WERI-Rb-1 (cell line): ENCODE measurements around the gene ACSF3.
A peak's percentile ranks its signal among the peaks of the same experiment; 100 is the strongest.
"Not testable (repeated sequence)": the region's sequence is repeated elsewhere in the genome, so short reads cannot be mapped to it uniquely, and the experiment has no call there.

Experiments
- DNase-seq: peaks from one replicate; pipeline ENCODE4 v3.0.0-alpha.2; 2020
- H3K27ac ChIP-seq: fragments of 250-450 bp; sonication (Bioruptor Pico); 2 replicates; pipeline ENCODE4 v1.5.1; 2020; ENCODE audit warnings: mild to moderate bottlenecking, moderate library complexity
- H3K27me3 ChIP-seq: fragments of 250-450 bp; sonication (Bioruptor Pico); 2 replicates; pipeline ENCODE4 v1.5.1; 2021; ENCODE audit warnings: mild to moderate bottlenecking, low read depth, moderate library complexity; ENCODE audit not compliant: insufficient read depth, severe bottlenecking
- H3K36me3 ChIP-seq: fragments of 250-450 bp; sonication (Bioruptor Pico); 2 replicates; pipeline ENCODE4 v1.5.1; 2020; ENCODE audit warnings: mild to moderate bottlenecking, moderate library complexity
- H3K4me3 ChIP-seq: 2 replicates; pipeline ENCODE4 v1.5.1; 2011; ENCODE audit warnings: low read depth, mild to moderate bottlenecking, control low read depth, low read length
- H3K9me3 ChIP-seq: fragments of 250-450 bp; sonication (Bioruptor Pico); 2 replicates; pipeline ENCODE4 v1.5.1; 2021; ENCODE audit warnings: mild to moderate bottlenecking, moderate library complexity; ENCODE audit not compliant: severe bottlenecking
- TF ChIP-seq, protein P1 (sequence below): IDR thresholded peaks from 2 replicates; pipeline ENCODE4 v1.5.1; 2011; ENCODE audit warnings: low read depth, mild to moderate bottlenecking, control low read depth, inconsistent platforms, low read length

ACSF3 gene

DNA sequence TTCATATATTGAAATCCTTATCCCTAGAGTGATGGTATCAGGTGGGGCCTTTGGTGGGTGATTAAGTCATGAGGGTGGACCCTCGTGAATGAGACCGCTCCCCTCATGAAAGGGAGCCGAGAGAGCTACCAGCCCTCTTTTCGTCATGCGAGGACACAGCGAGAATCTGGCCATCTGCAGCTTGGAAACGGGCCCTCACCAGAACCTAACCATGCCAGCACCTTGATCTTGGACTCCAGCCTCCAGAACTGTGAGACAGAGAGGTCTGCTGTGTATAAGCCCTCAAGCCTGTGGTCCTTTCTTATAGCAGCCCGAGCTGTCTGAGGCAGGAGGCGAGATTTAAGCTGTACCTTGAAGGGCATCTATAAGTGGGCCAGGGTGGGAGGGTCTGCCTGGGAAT, 23.7 kb upstream of the ACSF3 start:
- DNase-seq = no peak
- TF ChIP-seq, protein P1, sequence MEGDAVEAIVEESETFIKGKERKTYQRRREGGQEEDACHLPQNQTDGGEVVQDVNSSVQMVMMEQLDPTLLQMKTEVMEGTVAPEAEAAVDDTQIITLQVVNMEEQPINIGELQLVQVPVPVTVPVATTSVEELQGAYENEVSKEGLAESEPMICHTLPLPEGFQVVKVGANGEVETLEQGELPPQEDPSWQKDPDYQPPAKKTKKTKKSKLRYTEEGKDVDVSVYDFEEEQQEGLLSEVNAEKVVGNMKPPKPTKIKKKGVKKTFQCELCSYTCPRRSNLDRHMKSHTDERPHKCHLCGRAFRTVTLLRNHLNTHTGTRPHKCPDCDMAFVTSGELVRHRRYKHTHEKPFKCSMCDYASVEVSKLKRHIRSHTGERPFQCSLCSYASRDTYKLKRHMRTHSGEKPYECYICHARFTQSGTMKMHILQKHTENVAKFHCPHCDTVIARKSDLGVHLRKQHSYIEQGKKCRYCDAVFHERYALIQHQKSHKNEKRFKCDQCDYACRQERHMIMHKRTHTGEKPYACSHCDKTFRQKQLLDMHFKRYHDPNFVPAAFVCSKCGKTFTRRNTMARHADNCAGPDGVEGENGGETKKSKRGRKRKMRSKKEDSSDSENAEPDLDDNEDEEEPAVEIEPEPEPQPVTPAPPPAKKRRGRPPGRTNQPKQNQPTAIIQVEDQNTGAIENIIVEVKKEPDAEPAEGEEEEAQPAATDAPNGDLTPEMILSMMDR = no peak
- no peak overlapping the region for H3K4me3 ChIP-seq

DNA sequence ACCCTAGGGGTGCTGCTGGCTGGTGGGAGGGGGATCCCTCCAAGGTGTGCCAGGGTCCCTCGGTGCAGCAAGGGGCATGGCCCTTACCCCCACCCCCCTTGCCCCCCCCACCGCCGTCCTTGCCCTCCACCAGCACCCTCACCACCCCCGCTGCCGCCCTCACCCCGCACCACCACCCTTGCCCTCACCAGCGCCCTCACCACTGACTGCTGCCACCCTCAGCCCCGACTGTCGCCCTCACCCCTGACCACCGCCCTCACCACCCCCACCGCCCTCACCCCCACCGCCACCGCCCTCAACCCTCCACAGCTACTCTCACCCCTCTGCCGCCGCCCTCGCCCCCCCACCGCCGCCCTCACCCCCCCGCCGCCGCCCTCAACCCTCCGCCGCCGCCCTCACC, 23.1 kb upstream of the ACSF3 start:
- Histone ChIP-seq H3K27me3 (no peaks in the 10 kb centered on the region), H3K27ac (no peak overlapping the region), H3K4me3 (no peak overlapping the region), H3K9me3 (peaks cover 3% of the 10 kb centered on the region), H3K36me3 (no peaks in the 10 kb centered on the region)
- TF ChIP-seq, protein P1 = no peak
- DNase-seq = no peak

More for the DNA sequence above, 23.7 kb upstream of the ACSF3 start:
- Histone ChIP-seq H3K36me3 (no peaks in the 10 kb centered on the region), H3K9me3 (peaks cover 3% of the 10 kb centered on the region), H3K27me3 (no peaks in the 10 kb centered on the region), H3K27ac (no peak overlapping the region)

DNA sequence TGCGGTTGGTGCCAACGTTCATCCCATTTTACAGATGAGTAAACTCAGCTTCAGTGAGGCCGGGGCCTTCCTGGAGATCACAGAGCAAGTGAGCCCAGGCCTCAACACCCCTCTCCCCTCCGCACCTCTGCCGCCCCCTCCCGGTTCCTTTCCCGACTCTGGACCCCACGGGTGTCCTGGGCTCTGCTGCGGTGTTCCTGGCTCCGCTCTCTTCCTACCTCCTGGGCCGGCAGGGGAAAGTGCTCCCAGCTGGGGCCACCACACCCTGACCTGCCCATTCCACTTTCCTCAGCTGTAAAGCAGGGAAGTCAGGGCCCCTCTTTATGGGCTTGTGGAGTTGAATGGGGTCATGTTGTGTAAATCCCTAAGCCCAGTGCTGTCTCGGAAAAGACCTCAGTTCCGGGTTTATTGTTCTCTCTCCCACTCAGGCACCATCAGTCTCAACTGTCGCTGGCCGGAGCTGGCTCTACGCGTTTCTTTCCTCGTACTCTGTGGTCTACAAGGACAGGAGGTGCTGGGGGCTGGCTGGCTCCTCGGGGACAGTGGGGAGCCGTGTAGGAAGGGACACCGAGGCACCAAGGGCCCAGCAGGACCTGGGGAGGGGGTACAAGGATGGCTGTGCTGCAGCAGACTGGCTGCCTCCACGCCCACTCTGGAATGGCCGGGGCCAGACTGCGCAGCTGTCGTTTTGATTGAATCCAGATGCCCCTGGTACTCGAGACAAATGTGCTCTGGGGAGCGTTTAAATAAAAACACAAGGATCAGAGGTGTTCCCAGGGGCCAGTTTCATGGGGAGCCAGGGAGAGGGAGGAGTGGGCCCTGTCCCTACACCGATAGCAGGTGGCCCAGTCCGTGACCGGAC, 21.7 kb upstream of the ACSF3 start:
- Histone ChIP-seq H3K9me3 (peaks cover 3% of the 10 kb centered on the region), H3K36me3 (no peaks in the 10 kb centered on the region), H3K4me3 (peak overlapping the region; percentile 23), H3K27me3 (no peaks in the 10 kb centered on the region), H3K27ac (peak overlapping the region; percentile 66)
- TF ChIP-seq, protein P1 = 0 out of 2 replicates have a peak, but pooled peaks have one; percentile 7
- peak; percentile 36 for DNase-seq

DNA sequence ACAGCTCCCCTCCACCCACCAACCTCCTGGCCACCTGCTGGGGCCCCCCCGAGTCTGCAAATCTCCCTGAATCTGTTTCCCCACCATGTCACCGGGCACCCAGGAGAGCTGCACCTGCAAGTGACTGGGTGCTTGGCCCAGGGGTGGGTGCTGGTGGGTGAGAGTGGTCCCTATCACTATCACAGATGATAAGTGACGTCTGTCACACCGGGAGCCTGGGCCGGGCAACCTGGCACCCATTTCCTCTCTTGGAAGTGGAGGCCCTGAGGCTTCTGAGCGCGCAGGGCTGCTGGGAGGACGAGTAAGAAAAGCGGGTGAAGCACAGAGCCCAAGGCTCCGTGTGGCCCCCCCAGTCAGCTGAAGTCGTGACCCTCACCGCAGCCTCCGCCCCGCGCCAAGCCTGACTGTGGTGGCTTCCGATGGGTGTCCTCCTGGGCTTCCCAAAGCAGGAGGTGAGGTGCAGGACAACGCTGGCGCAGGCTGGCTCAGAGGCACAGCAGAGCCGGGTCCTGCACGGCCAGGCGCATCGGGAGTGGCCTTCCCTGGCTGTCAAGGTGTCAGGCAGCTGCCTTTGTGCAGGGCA, 21.0 kb upstream of the ACSF3 start:
- H3K27ac ChIP-seq = peak overlapping the region; percentile 66
- H3K9me3 ChIP-seq = peaks cover 3% of the 10 kb centered on the region
- TF ChIP-seq, protein P1 = no peak
- DNase-seq = no peak
- no peak overlapping the region for H3K4me3 ChIP-seq
- no peaks in the 10 kb centered on the region for H3K27me3 ChIP-seq
- H3K36me3 ChIP-seq = no peaks in the 10 kb centered on the region

DNA sequence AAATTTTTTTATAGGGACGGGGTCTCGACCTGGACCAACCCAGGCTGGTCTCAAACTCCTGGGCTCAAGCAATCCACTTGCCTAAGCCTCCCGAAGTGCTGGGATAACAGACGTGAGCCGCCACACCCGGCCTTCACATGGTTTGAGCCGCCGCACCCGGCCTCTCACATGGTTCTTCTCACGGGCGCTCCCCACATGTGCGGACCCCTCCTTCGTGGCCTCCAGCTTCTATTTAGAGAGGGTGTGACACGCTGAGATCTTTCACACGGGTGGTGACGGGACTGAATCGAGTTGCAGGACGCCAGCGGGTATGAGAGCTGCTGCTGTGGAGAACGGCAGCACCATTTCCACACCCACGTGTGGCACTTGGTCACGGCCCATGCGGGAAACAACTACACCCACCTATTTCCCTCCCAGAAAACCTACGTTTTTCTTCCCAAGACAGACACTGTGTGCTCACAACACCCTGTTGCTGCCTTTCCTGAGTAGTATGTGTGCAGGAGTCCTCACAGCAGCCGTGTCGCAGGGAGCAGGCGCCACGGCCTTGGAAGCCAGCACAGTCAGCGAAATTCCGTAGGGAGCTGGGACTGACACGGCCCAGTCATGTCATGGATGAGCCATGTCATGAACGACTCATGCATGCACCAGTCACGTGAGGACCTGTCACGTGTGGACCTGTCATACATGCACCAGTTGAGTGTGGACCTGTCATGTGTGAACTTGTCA, 20.1 kb upstream of the ACSF3 start:
- no peaks in the 10 kb centered on the region for H3K27me3 ChIP-seq
- peaks cover 3% of the 10 kb centered on the region for H3K9me3 ChIP-seq
- no peak for DNase-seq
- no peak overlapping the region for H3K4me3 ChIP-seq
- TF ChIP-seq, protein P1 = no peak
- no peak overlapping the region for H3K27ac ChIP-seq
- no peaks in the 10 kb centered on the region for H3K36me3 ChIP-seq

DNA sequence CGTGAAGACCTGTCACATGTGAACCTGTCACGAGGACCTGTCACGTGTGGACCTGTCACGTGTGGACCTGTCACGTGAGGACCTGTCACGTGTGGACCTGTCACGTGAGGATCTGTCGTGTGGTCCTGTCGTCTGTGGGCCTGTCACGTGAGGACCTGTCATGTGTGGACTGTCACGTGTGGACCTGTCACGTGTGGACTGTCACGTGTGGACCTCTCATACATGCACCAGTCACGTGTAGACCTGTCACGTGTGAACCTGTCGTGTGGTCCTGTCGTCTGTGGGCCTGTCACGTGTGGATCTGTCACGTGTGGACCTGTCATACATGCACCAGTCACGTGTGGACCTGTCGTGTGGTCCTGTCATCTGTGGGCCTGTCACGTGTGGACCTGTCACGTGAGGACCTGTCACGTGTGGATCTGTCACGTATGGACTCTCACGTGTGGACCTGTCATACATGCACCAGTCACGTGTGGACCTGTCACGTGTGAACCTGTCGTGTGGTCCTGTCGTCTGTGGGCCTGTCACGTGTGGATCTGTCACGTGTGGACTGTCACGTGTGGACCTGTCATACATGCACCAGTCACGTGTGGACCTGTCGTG, 19.5 kb upstream of the ACSF3 start:
- H3K27me3 ChIP-seq, H3K36me3 ChIP-seq, H3K4me3 ChIP-seq, H3K9me3 ChIP-seq, H3K27ac ChIP-seq, DNase-seq: not testable (repeated sequence)
